CD4-positive, alpha-beta memory T cell (primary cell): ENCODE results near the gene PER2. TPM values are rescaled to one million over a fixed set of nuclear protein-coding genes. Genes with fewer than 3 reads are reported as not detected.
"Not testable (repeated sequence)": the region's sequence is repeated elsewhere in the genome, so short reads cannot be mapped to it uniquely, and the experiment has no call there.

Experiments
- CTCF ChIA-PET: fragments of 350-600 bp; sonication (Branson Sonifier 250); formaldehyde crosslinking; loops from one replicate; lab custom pipeline; 2021; ENCODE audit warnings: inconsistent platforms; ENCODE audit not compliant: partially characterized antibody; lab: Charles Lee
- POLR2A ChIA-PET: fragments of 350-600 bp; sonication (Branson Sonifier 250); formaldehyde crosslinking; loops from one replicate; lab custom pipeline; 2021; ENCODE audit not compliant: partially characterized antibody; lab: Charles Lee
- DNase-seq, 5 donors: peaks; one replicate each; pipeline versions ENCODE4 v3.0.0 to v3.0.0-alpha.2; 2020 to 2022; ENCODE audit warnings: mixed read lengths in 1 of 5
- H3K27ac ChIP-seq: one replicate; pipeline ENCODE4 v1.7.0; 2013; ENCODE audit warnings: low read depth, low read length
- H3K27me3 ChIP-seq: 2 replicates; pipeline ENCODE4 v1.7.0; 2013; ENCODE audit warnings: mild to moderate bottlenecking, low read length, moderate library complexity; ENCODE audit not compliant: insufficient read depth
- H3K36me3 ChIP-seq: 2 replicates; pipeline ENCODE4 v1.7.0; 2013; ENCODE audit warnings: mild to moderate bottlenecking, low read length, moderate library complexity; ENCODE audit not compliant: insufficient read depth
- H3K4me1 ChIP-seq: 2 replicates; pipeline ENCODE4 v1.7.0; 2013; ENCODE audit warnings: mild to moderate bottlenecking, low read length, moderate library complexity; ENCODE audit not compliant: insufficient read depth
- H3K4me3 ChIP-seq, 2 donors: one replicate each; pipeline ENCODE4 v1.7.0; 2013; ENCODE audit warnings: low read length in 2 of 2, mild to moderate bottlenecking in 1 of 2
- H3K9me3 ChIP-seq, 2 donors: one replicate each; pipeline ENCODE4 v1.7.0; 2013; ENCODE audit warnings: low read length in 2 of 2, control low read depth in 1 of 2; ENCODE audit not compliant: control insufficient read depth in 1 of 2
- H3K27ac Mint-ChIP-seq, 7 donors: one replicate each; pipeline ENCODE4 v1.8.0; 2020 to 2021; ENCODE audit warnings: mixed read lengths in 7 of 7, mild to moderate bottlenecking in 6 of 7, inconsistent platforms in 3 of 7, moderate library complexity in 3 of 7
- H3K27me3 Mint-ChIP-seq, 2 donors: one replicate each; pipeline ENCODE4 v1.8.0; 2020 to 2021; ENCODE audit warnings: mixed read lengths in 2 of 2
- H3K36me3 Mint-ChIP-seq, 2 donors: one replicate each; pipeline ENCODE4 v1.8.0; 2020 to 2021; ENCODE audit warnings: mixed read lengths in 2 of 2, inconsistent platforms in 1 of 2, mild to moderate bottlenecking in 1 of 2
- H3K4me1 Mint-ChIP-seq, 4 donors: one replicate each; pipeline ENCODE4 v1.8.0; 2020 to 2021; ENCODE audit warnings: mixed read lengths in 4 of 4, mild to moderate bottlenecking in 1 of 4
- H3K4me3 Mint-ChIP-seq, 8 donors: one replicate each; pipeline ENCODE4 v1.8.0; 2020 to 2021; ENCODE audit warnings: mixed read lengths in 8 of 8, mild to moderate bottlenecking in 7 of 8, moderate library complexity in 6 of 8, inconsistent platforms in 3 of 8
- H3K9me3 Mint-ChIP-seq, 8 donors: one replicate each; pipeline ENCODE4 v1.8.0; 2020 to 2021; ENCODE audit warnings: mixed read lengths in 8 of 8, mild to moderate bottlenecking in 5 of 8, inconsistent platforms in 3 of 8, moderate library complexity in 1 of 8
- intact Hi-C: fragments of 100-400 bp; cut with micrococcal nuclease; formaldehyde crosslinking; loops from one replicate; pipeline ENCODE4 v1.15.1; 2023
- polyA plus RNA-seq, 2 donors: library from polyadenylated mRNA; unstranded; fragments of 300-500 nt; fragmentation: Illumina TruSeq; gene quantifications; one replicate each; pipeline ENCODE4 v1.2.3, GENCODE V29; 2021
- total RNA-seq, 2 experiments: library from RNA; stranded (reverse); gene quantifications; one replicate each; pipeline ENCODE4 v1.2.3, GENCODE V29; 2021

The PER2 gene
- total and polyA plus RNA-seq, 4 experiments from 2014 or later = 0.42 to 13.4 (median 8.4) TPM

DNA sequence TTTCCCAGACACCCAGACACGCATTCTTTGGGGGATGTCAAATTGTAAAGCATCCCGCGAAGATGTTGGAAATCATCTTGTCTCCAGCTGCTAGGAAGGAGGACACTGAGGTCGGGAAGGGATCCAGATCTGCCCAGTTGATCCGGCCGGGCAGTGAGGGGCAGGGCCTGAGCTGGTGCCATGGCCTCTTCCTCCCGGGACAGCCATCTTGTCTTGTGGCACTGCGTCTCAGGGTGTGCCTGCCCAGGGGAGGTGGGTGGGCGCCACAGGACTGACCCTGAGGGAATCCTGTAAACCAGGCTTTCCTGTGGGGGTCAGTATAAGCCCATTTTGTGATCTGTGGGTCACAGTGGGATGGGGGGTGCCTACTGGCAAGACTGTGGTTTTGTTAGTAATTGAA is 42.0 kb upstream of the PER2 start:
- no peak overlapping the region for H3K4me3 Mint-ChIP-seq

DNA sequence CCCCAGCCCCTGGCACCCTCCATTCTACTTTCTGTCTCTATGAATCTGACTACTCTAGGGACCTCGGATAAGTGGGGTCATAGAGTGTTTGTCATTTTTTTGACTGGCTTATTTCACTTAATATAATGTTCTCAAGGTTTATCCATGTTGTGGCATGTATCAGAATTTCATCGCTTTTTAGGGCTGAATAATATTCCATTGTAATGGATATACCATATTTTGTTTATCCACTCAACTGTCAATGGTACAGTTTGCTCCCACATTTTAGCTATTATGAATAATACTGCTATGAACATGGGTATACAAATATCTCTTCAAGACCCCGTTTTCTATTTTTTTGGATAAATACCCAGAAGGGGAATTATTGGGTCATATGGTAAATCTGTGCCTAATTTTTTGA is 39.3 kb upstream of the PER2 start:
- H3K27ac Mint-ChIP-seq = no peak overlapping the region
- intact Hi-C loops = loop anchor here (10.0 kb wide), 1 partner anchor 97 kb away; the partner anchor contains the start of gene ASB1
- POLR2A ChIA-PET = no interaction called here

More for the DNA sequence above, 42.0 kb upstream of the PER2 start:
- Mint-ChIP-seq H3K36me3 (peaks cover 48 to 49% of the 10 kb centered on the region in 2 donors), H3K4me1 (no peaks in the 10 kb centered on the region), H3K27ac (no peak overlapping the region), H3K9me3 (no peaks in the 10 kb centered on the region), H3K27me3 (no peaks in the 10 kb centered on the region)
- Histone ChIP-seq H3K9me3 (no peaks in the 10 kb centered on the region), H3K4me1 (no peaks in the 10 kb centered on the region), H3K27ac (no peak overlapping the region), H3K27me3 (no peaks in the 10 kb centered on the region), H3K4me3 (no peak overlapping the region), H3K36me3 (no peaks in the 10 kb centered on the region)
- POLR2A ChIA-PET = no interaction called here
- DNase-seq = no peak
- CTCF ChIA-PET = interaction anchor here (0.7 kb wide), 1 partner anchor 41 kb away, joined by 3 read pairs; no protein-coding TSS in a partner anchor
- intact Hi-C loops = no loop called here

DNA sequence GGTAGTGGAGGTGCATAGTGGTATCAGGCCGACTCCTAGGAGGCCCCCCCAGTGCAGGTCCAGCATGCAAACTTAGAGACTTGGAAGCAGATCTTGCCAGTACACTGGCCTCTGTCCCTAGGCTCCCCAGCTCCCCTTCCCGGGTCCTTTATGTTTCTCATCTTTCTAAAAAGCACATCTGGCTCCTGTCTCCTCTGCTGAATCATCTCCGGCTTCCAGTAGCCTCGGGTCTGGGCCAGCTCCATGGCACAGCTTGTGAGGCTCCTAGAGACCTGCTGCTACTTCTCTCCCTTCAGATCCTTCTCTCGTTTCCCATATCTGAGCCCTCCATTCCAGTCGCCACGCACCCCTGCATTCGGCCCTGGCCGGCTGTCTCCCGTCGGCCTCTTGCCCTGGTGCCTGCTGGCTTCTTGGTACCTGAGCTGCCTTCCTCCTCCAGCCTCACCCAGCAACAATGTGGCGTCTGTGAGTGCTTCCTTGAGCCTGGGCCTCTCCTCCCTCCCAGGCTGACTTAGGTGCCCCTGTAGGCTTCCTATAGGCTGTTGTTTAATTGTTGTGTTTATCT is 38.5 kb upstream of the PER2 start:
- Histone ChIP-seq H3K9me3 (no peaks in the 10 kb centered on the region), H3K4me3 (no peak overlapping the region), H3K4me1 (peaks cover under 1% of the 10 kb centered on the region), H3K36me3 (no peaks in the 10 kb centered on the region), H3K27me3 (no peaks in the 10 kb centered on the region), H3K27ac (no peak overlapping the region)
- Mint-ChIP-seq H3K9me3 (no peaks in the 10 kb centered on the region), H3K27me3 (no peaks in the 10 kb centered on the region), H3K4me1 (peaks cover 1 to 7% (median 6%) of the 10 kb centered on the region in 4 donors), H3K36me3 (peaks cover 38 to 50% of the 10 kb centered on the region in 2 donors), H3K4me3 (no peak overlapping the region), H3K27ac (no peak overlapping the region)
- intact Hi-C loops = loop anchor here (10.0 kb wide), 1 partner anchor 98 kb away; the partner anchor contains the start of gene ASB1
- no peak for DNase-seq
- CTCF ChIA-PET = no interaction called here
- POLR2A ChIA-PET = no interaction called here

More for the DNA sequence above, 39.3 kb upstream of the PER2 start:
- H3K27me3 Mint-ChIP-seq = no peaks in the 10 kb centered on the region
- H3K27me3 ChIP-seq = no peaks in the 10 kb centered on the region
- H3K4me1 ChIP-seq = no peaks in the 10 kb centered on the region
- no peak overlapping the region for H3K4me3 ChIP-seq
- H3K36me3 ChIP-seq = no peaks in the 10 kb centered on the region
- H3K4me1 Mint-ChIP-seq = peaks cover 0 to 3% (median under 1%) of the 10 kb centered on the region in 4 donors
- no peak overlapping the region for H3K4me3 Mint-ChIP-seq
- no peaks in the 10 kb centered on the region for H3K9me3 ChIP-seq
- no peak for DNase-seq
- peaks cover 40 to 50% of the 10 kb centered on the region in 2 donors for H3K36me3 Mint-ChIP-seq
- H3K27ac ChIP-seq = no peak overlapping the region
- CTCF ChIA-PET = no interaction called here
- H3K9me3 Mint-ChIP-seq = no peaks in the 10 kb centered on the region

DNA sequence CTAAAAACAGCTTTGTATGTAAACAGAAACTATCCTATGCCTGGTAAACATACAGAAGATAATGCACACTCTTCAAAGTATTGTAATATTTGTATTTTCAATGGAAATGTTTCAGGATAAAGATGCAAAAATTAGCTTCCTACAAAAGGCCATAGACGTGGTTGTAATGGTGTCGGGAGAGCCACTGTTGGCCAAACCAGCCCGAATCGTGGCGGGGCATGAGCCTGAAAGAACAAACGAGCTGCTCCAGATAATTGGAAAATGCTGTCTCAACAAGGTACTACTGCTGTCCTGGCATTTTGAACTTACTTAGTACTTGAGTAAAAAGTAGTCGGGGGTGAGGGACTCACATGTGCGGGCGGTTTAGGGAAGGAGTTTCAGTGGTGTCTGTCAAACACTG is 37.3 kb upstream of the PER2 start:
- peaks cover 9% of the 10 kb centered on the region for H3K4me1 ChIP-seq
- Mint-ChIP-seq H3K36me3 (peaks cover 38 to 47% of the 10 kb centered on the region in 2 donors), H3K4me3 (no peak overlapping the region), H3K27me3 (no peaks in the 10 kb centered on the region), H3K9me3 (no peaks in the 10 kb centered on the region), H3K4me1 (peaks cover 10 to 17% (median 12%) of the 10 kb centered on the region in 4 donors), H3K27ac (peak overlapping the region in 2 of 7 donors; percentile 51 to 66)
- no peak for DNase-seq
- H3K27ac ChIP-seq = no peak overlapping the region
- intact Hi-C loops = loop anchor here (10.0 kb wide), 1 partner anchor 99 kb away; the partner anchor contains the start of gene ASB1
- ChIA-PET POLR2A (no interaction called here), CTCF (interaction anchor here (0.6 kb wide), 1 partner anchor 42 kb away, joined by 3 read pairs; no protein-coding TSS in a partner anchor)
- H3K4me3 ChIP-seq = no peak overlapping the region
- no peaks in the 10 kb centered on the region for H3K9me3 ChIP-seq
- no peaks in the 10 kb centered on the region for H3K27me3 ChIP-seq
- no peaks in the 10 kb centered on the region for H3K36me3 ChIP-seq

DNA sequence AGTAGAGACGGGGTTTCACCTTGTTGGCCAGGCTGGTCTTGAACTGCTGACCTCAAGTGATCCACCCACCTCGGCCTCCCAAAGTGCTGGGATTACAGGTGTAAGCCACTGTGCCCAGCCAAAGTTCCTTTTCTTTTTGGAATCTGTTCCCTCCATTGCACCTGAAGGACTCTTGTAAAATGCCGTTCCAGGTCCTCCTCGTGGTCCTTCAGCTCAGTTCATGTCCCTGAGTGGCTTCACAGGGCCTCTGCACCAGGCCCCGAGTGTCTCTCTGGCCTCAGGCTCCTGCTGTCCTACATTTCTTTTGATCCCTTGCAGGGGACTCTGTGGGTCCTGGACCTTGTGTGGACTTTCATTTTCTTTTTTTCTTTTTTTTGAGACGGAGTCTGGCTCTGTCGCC is 35.8 kb upstream of the PER2 start:
- CTCF ChIA-PET, DNase-seq, H3K4me3 ChIP-seq, H3K36me3 ChIP-seq, H3K9me3 Mint-ChIP-seq, H3K27me3 ChIP-seq, H3K27me3 Mint-ChIP-seq, POLR2A ChIA-PET, H3K4me3 Mint-ChIP-seq, H3K27ac ChIP-seq, H3K9me3 ChIP-seq: not testable (repeated sequence)
- Mint-ChIP-seq H3K27ac (peak overlapping the region in 1 of 7 donors; percentile 36), H3K4me1 (peaks cover 11 to 25% (median 18%) of the 10 kb centered on the region in 4 donors), H3K36me3 (peaks cover 31 to 40% of the 10 kb centered on the region in 2 donors)
- intact Hi-C loops = loop anchor here (10.0 kb wide), 1 partner anchor 101 kb away; the partner anchor contains the start of gene ASB1
- H3K4me1 ChIP-seq = peaks cover 18% of the 10 kb centered on the region

DNA sequence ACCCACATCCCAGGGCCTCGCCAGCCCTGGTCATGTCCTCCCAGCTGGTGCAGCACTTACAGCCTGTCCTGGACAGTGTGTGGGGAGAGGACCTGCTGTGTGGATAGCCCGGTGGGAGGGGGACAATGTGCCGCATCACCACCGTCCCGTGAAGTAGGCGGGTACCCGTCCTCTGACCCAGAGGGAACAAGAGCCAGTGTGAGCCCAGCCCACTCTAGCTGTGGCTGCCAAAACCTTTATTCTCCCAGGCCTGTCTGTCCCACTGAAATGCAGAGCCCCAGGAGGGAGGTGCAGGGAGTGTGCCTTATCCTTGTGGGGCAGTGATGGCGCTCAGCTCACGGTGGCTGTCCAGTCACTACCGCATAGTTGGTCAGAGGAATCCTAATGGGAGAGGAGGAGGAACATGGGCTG is 33.6 kb upstream of the PER2 start:
- no peaks in the 10 kb centered on the region for H3K27me3 Mint-ChIP-seq
- no peak for DNase-seq
- H3K36me3 Mint-ChIP-seq = peaks cover 14 to 18% of the 10 kb centered on the region in 2 donors
- Histone ChIP-seq H3K4me1 (peaks cover 18% of the 10 kb centered on the region), H3K36me3 (no peaks in the 10 kb centered on the region), H3K27me3 (no peaks in the 10 kb centered on the region), H3K27ac (no peak overlapping the region), H3K4me3 (no peak overlapping the region), H3K9me3 (no peaks in the 10 kb centered on the region)
- no peaks in the 10 kb centered on the region for H3K9me3 Mint-ChIP-seq
- peaks cover 12 to 25% (median 19%) of the 10 kb centered on the region in 4 donors for H3K4me1 Mint-ChIP-seq
- intact Hi-C loops = loop anchor here (10.0 kb wide), 1 partner anchor 103 kb away; the partner anchor contains the start of gene ASB1
- H3K4me3 Mint-ChIP-seq = peak overlapping the region in 7 of 8 donors; percentile 73 to 86 (median 81)
- POLR2A ChIA-PET = no interaction called here
- CTCF ChIA-PET = no interaction called here
- H3K27ac Mint-ChIP-seq = peak overlapping the region in 1 of 7 donors; percentile 88

DNA sequence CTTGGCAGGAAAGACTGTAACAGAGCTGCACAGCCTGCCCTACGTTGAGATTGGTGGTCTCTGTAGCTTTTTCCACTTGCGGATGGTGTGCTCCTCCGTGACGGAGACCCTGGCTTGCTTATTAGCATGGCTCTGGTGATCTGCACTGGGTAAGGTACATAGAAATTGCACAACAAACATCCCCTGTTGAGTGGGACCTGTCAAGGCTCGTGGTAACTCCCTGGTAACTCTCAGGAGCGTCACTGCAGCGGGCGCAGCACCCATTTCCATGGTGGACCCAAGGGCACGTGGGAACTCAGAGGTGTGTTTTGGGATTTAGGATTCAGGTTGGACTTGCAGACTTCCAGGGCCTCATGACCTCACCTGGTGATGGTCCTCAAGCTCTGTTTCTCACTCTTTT is 33.1 kb upstream of the PER2 start:
- peak overlapping the region in 4 of 7 donors; percentile 53 to 88 (median 58) for H3K27ac Mint-ChIP-seq
- CTCF ChIA-PET = no interaction called here

More for the DNA sequence above, 33.1 kb upstream of the PER2 start:
- Mint-ChIP-seq H3K4me3 (peak overlapping the region; percentile 73 to 86 (median 80)), H3K4me1 (peaks cover 12 to 25% (median 19%) of the 10 kb centered on the region in 4 donors), H3K9me3 (no peaks in the 10 kb centered on the region), H3K27me3 (no peaks in the 10 kb centered on the region), H3K36me3 (peaks cover 9 to 14% of the 10 kb centered on the region in 2 donors)
- intact Hi-C loops = loop anchor here (10.0 kb wide), 1 partner anchor 103 kb away; the partner anchor contains the start of gene ASB1
- no peak overlapping the region for H3K4me3 ChIP-seq
- no peaks in the 10 kb centered on the region for H3K27me3 ChIP-seq
- DNase-seq = no peak
- peaks cover 18% of the 10 kb centered on the region for H3K4me1 ChIP-seq
- no peaks in the 10 kb centered on the region for H3K9me3 ChIP-seq
- POLR2A ChIA-PET = no interaction called here
- no peaks in the 10 kb centered on the region for H3K36me3 ChIP-seq
- no peak overlapping the region for H3K27ac ChIP-seq
